Fibroblast of lung (primary cell): Measurements from ENCODE around the gene NAB1.

Experiments used
- CTCF ChIP-seq, 2 donors: IDR thresholded peaks in 1 of 2; conservative IDR thresholded peaks in 1 of 2; 1 replicate in 1 of 2; 2 replicates in 1 of 2; pipeline ENCODE4 v1.5.1; 2011 to 2012; ENCODE audit warnings: low read length in 2 of 2, control low read depth in 1 of 2, inconsistent platforms in 1 of 2, low read depth in 1 of 2, mild to moderate bottlenecking in 1 of 2
- EZH2 ChIP-seq: IDR thresholded peaks from 2 replicates; pipeline ENCODE4 v1.5.1; 2012; ENCODE audit warnings: low read length, control low read depth, mild to moderate bottlenecking; ENCODE audit errors: missing control alignments

GRCh38 chr2:190674966-190675650, 26.2 kb downstream of the NAB1 start:
- no peak for TF ChIP-seq CTCF (conservative IDR thresholded peaks at IDR 0.05 in 1 of 2, IDR thresholded peaks at IDR 0.05 in 1 of 2; ENCODE audit: low read depth in 1 of 2, low read length in 2 of 2)
- no peak for TF ChIP-seq EZH2
